ENCODE results near the gene ARHGAP31. TPM values are rescaled to one million over a fixed set of nuclear protein-coding genes. Genes with fewer than 3 reads are reported as not detected.
A peak's percentile ranks its signal among the peaks of the same experiment; 100 is the strongest.

ARHGAP31 gene
- total and polyA plus RNA-seq, 2 experiments from 2014 or later, result 1.2 to 4.3 TPM

- peaks cover 26% of the 10 kb centered on the region for H3K27me3 Mint-ChIP-seq (ENCODE audit: insufficient read depth, low read depth, poor library complexity)
- no peak overlapping the region for H3K4me3 Mint-ChIP-seq
- H3K27ac Mint-ChIP-seq, result no peak overlapping the region
Observed at GRCh38 chr3:119298565-119298941, 4.4 kb downstream of the ARHGAP31 start.

DNA sequence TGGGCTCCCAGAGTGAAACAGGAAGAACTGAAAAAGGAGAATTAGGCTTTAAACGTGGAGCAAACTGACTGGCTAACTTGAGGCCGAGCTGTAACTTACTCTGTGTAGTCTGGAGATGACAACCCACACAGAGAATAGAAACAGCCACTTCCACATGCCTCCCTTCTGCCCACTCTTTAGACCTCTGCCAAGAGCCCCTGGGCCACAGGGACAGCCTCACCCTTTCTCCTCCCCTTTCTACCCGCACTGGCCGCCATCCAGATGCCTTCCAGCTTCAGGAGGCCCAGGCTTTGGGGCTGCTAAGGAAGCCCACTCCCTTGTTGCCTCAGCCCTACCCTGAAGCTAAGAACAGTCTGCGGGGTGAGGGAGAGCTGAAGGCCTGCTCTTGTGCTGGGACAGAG, 6.8 kb downstream of the ARHGAP31 start:
- Mint-ChIP-seq H3K27me3 (ENCODE audit: insufficient read depth, low read depth, poor library complexity) (peaks cover 20% of the 10 kb centered on the region), H3K4me3 (no peak overlapping the region), H3K36me3 (ENCODE audit: low read depth) (no peaks in the 10 kb centered on the region), H3K27ac (no peak overlapping the region), H3K4me1 (peaks cover 46% of the 10 kb centered on the region), H3K9me3 (no peaks in the 10 kb centered on the region)
- Histone ChIP-seq H2AFZ (no peak overlapping the region), H4K20me1 (replicated peaks; ENCODE audit: insufficient read depth) (no peaks in the 10 kb centered on the region), H3K4me1 (ENCODE audit: insufficient read depth) (peaks cover 51% of the 10 kb centered on the region), H3K4me2 (no peak overlapping the region), H3K36me3 (ENCODE audit: insufficient read depth) (no peaks in the 10 kb centered on the region), H3K9me2 (ENCODE audit: insufficient read depth) (no peaks in the 10 kb centered on the region), H3K27ac (ENCODE audit: low read depth) (no peak overlapping the region), H3F3A (replicated peaks; ENCODE audit: low read depth) (no peaks in the 10 kb centered on the region), H3K27me3 (ENCODE audit: insufficient read depth) (peaks cover 9% of the 10 kb centered on the region), H3K4me3 (no peak overlapping the region), H3K79me2 (replicated peaks; ENCODE audit: insufficient read depth) (no peaks in the 10 kb centered on the region; the same call in 1 of the 2 replicates)
- ATAC-seq (no peak), DNase-seq (ENCODE audit: low spot score) (no peak)
- no peak for TF ChIP-seq REST (IDR thresholded peaks at IDR 0.05; ENCODE audit: unreplicated experiment)
- TF ChIP-seq JUNB (IDR thresholded peaks at IDR 0.05; ENCODE audit: unreplicated experiment), result no peak
- TF ChIP-seq NANOG (IDR thresholded peaks at IDR 0.05; ENCODE audit: borderline replicate concordance), result no peak
- TF ChIP-seq ZNF331 (CRISPR knock-in tag; IDR thresholded peaks at IDR 0.05; ENCODE audit: low read depth), result no peak
- no peak for TF ChIP-seq EZH2 (IDR thresholded peaks at IDR 0.05; ENCODE audit: low read depth, unreplicated experiment)
- TF ChIP-seq, protein P1, sequence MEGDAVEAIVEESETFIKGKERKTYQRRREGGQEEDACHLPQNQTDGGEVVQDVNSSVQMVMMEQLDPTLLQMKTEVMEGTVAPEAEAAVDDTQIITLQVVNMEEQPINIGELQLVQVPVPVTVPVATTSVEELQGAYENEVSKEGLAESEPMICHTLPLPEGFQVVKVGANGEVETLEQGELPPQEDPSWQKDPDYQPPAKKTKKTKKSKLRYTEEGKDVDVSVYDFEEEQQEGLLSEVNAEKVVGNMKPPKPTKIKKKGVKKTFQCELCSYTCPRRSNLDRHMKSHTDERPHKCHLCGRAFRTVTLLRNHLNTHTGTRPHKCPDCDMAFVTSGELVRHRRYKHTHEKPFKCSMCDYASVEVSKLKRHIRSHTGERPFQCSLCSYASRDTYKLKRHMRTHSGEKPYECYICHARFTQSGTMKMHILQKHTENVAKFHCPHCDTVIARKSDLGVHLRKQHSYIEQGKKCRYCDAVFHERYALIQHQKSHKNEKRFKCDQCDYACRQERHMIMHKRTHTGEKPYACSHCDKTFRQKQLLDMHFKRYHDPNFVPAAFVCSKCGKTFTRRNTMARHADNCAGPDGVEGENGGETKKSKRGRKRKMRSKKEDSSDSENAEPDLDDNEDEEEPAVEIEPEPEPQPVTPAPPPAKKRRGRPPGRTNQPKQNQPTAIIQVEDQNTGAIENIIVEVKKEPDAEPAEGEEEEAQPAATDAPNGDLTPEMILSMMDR (conservative IDR thresholded peaks at IDR 0.05; ENCODE audit: low read depth in 2 of 2), result no peak
- TF ChIP-seq STAT1 (IDR thresholded peaks at IDR 0.05; ENCODE audit: unreplicated experiment), result no peak
- TF ChIP-seq EZH2phosphoT487 (IDR thresholded peaks at IDR 0.05; ENCODE audit: unreplicated experiment), result no peak

More at GRCh38 chr3:119298565-119298941, 4.4 kb downstream of the ARHGAP31 start:
- DNase-seq (ENCODE audit: low spot score), result no peak
- no peak overlapping the region for H3K27ac ChIP-seq (ENCODE audit: low read depth)
- TF ChIP-seq NANOG (IDR thresholded peaks at IDR 0.05; ENCODE audit: borderline replicate concordance), result no peak
- TF ChIP-seq ZNF114 (CRISPR knock-in tag; IDR thresholded peaks at IDR 0.05), result no peak
- TF ChIP-seq EZH2 (IDR thresholded peaks at IDR 0.05; ENCODE audit: low read depth, unreplicated experiment), result no peak
- TF ChIP-seq, protein P2, sequence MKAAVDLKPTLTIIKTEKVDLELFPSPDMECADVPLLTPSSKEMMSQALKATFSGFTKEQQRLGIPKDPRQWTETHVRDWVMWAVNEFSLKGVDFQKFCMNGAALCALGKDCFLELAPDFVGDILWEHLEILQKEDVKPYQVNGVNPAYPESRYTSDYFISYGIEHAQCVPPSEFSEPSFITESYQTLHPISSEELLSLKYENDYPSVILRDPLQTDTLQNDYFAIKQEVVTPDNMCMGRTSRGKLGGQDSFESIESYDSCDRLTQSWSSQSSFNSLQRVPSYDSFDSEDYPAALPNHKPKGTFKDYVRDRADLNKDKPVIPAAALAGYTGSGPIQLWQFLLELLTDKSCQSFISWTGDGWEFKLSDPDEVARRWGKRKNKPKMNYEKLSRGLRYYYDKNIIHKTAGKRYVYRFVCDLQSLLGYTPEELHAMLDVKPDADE (IDR thresholded peaks at IDR 0.05), result no peak
- no peak for TF ChIP-seq ZNF331 (CRISPR knock-in tag; IDR thresholded peaks at IDR 0.05; ENCODE audit: low read depth)
- TF ChIP-seq CREB1 (CRISPR knock-in tag; IDR thresholded peaks at IDR 0.05; ENCODE audit: low read depth), result no peak
- no peaks in the 10 kb centered on the region for H4K20me1 ChIP-seq (replicated peaks; ENCODE audit: insufficient read depth)
- H3K4me3 ChIP-seq, result no peak overlapping the region
- peak overlapping the region; percentile 32; the same call in 1 of the 2 replicates for H2AFZ ChIP-seq
- Mint-ChIP-seq H3K36me3 (ENCODE audit: low read depth) (no peaks in the 10 kb centered on the region), H3K4me1 (peaks cover 41% of the 10 kb centered on the region), H3K9me3 (no peaks in the 10 kb centered on the region)
- peaks cover 51% of the 10 kb centered on the region for H3K4me1 ChIP-seq (ENCODE audit: insufficient read depth)
- no peak overlapping the region for H3K4me2 ChIP-seq
- H3K9me2 ChIP-seq (ENCODE audit: insufficient read depth), result no peaks in the 10 kb centered on the region
- H3K36me3 ChIP-seq (ENCODE audit: insufficient read depth), result no peaks in the 10 kb centered on the region
- no peak for ATAC-seq
- H3F3A ChIP-seq (replicated peaks; ENCODE audit: low read depth), result peaks cover 2% of the 10 kb centered on the region; the same call in 1 of the 2 replicates
- H3K27me3 ChIP-seq (ENCODE audit: insufficient read depth), result peaks cover 22% of the 10 kb centered on the region
- no peaks in the 10 kb centered on the region; the same call in 1 of the 2 replicates for H3K79me2 ChIP-seq (replicated peaks; ENCODE audit: insufficient read depth)

All from GM23338 (cell line).